NK-92 (cell line): ENCODE results near the gene ISL2.

Experiments
- DNase-seq: peaks from one replicate; lab custom pipeline; 2025; ENCODE audit not compliant: unreplicated experiment; lab: John Stamatoyannopoulos, UW

ISL2 gene

GRCh38 chr15:76327191-76328105 is 9.1 kb upstream of the ISL2 start:
- no peak for DNase-seq

- no peak for DNase-seq
Measured at GRCh38 chr15:76328106-76328696, 8.4 kb upstream of the ISL2 start.

- no peak for DNase-seq
Measured at GRCh38 chr15:76328958-76329357, 7.6 kb upstream of the ISL2 start.

GRCh38 chr15:76330080-76330680 is 6.4 kb upstream of the ISL2 start:
- no peak for DNase-seq

- DNase-seq: no peak
Measured at GRCh38 chr15:76332796-76333195, 3.8 kb upstream of the ISL2 start.

- DNase-seq: no peak
Measured at GRCh38 chr15:76333309-76333708, 3.3 kb upstream of the ISL2 start.

GRCh38 chr15:76333720-76334437 is 2.7 kb upstream of the ISL2 start:
- no peak for DNase-seq

GRCh38 chr15:76334438-76335306 is 1.9 kb upstream of the ISL2 start:
- no peak for DNase-seq

GRCh38 chr15:76335307-76336253 is 993 bp upstream of the ISL2 start:
- no peak for DNase-seq

- no peak for DNase-seq
Measured at GRCh38 chr15:76337059-76337695, 604 bp downstream of the ISL2 start.

- DNase-seq: no peak
Measured at GRCh38 chr15:76337696-76338485, 1.3 kb downstream of the ISL2 start.

- no peak for DNase-seq
Measured at GRCh38 chr15:76338486-76339304, 2.1 kb downstream of the ISL2 start.

- no peak for DNase-seq
Measured at GRCh38 chr15:76339305-76340197, 3.0 kb downstream of the ISL2 start.

- no peak for DNase-seq
Measured at GRCh38 chr15:76340198-76340802, 3.7 kb downstream of the ISL2 start.

- no peak for DNase-seq
Measured at GRCh38 chr15:76340803-76341365, 4.3 kb downstream of the ISL2 start.
